NCI-H146 (cell line): ENCODE data around the gene COL28A1.
A peak's percentile ranks its signal among the peaks of the same experiment; 100 is the strongest.

Experiments
- DNase-seq: peaks from one replicate; lab custom pipeline; 2025; lab: John Stamatoyannopoulos, UW

Gene COL28A1

GRCh38 chr7:7330997-7331396, 204.7 kb downstream of the COL28A1 start:
- DNase-seq: no peak

- no peak for DNase-seq
These were observed 206.3 kb downstream of the COL28A1 start for GRCh38 chr7:7329326-7329725.

GRCh38 chr7:7327423-7327822, 208.2 kb downstream of the COL28A1 start:
- no peak for DNase-seq

GRCh38 chr7:7324698-7325097, 211.0 kb downstream of the COL28A1 start:
- no peak for DNase-seq

GRCh38 chr7:7323921-7324320, 211.8 kb downstream of the COL28A1 start:
- no peak for DNase-seq

- DNase-seq: peak; percentile 19
These were observed 212.3 kb downstream of the COL28A1 start for GRCh38 chr7:7323352-7323751.

- no peak for DNase-seq
These were observed 214.0 kb downstream of the COL28A1 start for GRCh38 chr7:7321681-7322080.

GRCh38 chr7:7318601-7319000, 217.1 kb downstream of the COL28A1 start:
- no peak for DNase-seq

- DNase-seq: no peak
These were observed 217.8 kb downstream of the COL28A1 start for GRCh38 chr7:7317850-7318249.

GRCh38 chr7:7315851-7316250, 219.8 kb downstream of the COL28A1 start:
- no peak for DNase-seq

- DNase-seq: no peak
These were observed 223.3 kb downstream of the COL28A1 start for GRCh38 chr7:7312323-7312722.

- no peak for DNase-seq
These were observed 224.7 kb downstream of the COL28A1 start for GRCh38 chr7:7311001-7311400.

- DNase-seq: no peak
These were observed 226.5 kb downstream of the COL28A1 start for GRCh38 chr7:7309203-7309602.
